Astrocyte (in vitro differentiated cells and primary cell): ENCODE measurements around the gene CDKAL1.

Experiments used
- CTCF ChIP-seq: IDR thresholded peaks from 2 replicates; pipeline ENCODE4 v1.5.1; 2011; ENCODE audit warnings: low read depth, mild to moderate bottlenecking, inconsistent platforms, low read length, moderate library complexity; ENCODE audit not compliant: insufficient read depth
- EZH2 ChIP-seq: IDR thresholded peaks from 2 replicates; pipeline ENCODE4 v1.6.1; 2012; ENCODE audit warnings: mild to moderate bottlenecking, low read length, inconsistent platforms; ENCODE audit not compliant: insufficient read depth

- TF ChIP-seq CTCF (no peak), EZH2 (no peak)
Measured at GRCh38 chr6:21158873-21159272, 624.6 kb downstream of the CDKAL1 start.
